Right atrium auricular region (tissue), 2 donors: ENCODE results near the gene DLG2. TPM values are rescaled to one million over a fixed set of nuclear protein-coding genes. Genes with fewer than 3 reads are reported as not detected.

Experiments used
- DNase-seq: peaks from one replicate; pipeline ENCODE4 v3.0.0-alpha.2; 2019; ENCODE audit warnings: low spot score
- H3K27ac ChIP-seq, 2 donors: fragments of 200-600 bp; sonication (generic); 1 replicate in 1 of 2; 2 replicates in 1 of 2; pipeline ENCODE4 v1.5.1; 2016 to 2019
- H3K27me3 ChIP-seq, 2 donors: fragments of 200-600 bp; sonication (generic); one replicate each; pipeline versions ENCODE4 v1.5.1 to v1.6.0; 2017 to 2019
- H3K36me3 ChIP-seq: fragments of 200-600 bp; sonication (generic); one replicate; pipeline ENCODE4 v1.5.1; 2016
- H3K4me1 ChIP-seq, 2 donors: fragments of 200-600 bp; sonication (generic); one replicate each; pipeline versions ENCODE4 v1.5.1 to v1.6.0; 2017 to 2019
- H3K4me3 ChIP-seq, 2 donors: fragments of 200-600 bp; sonication (generic); 1 replicate in 1 of 2; 2 replicates in 1 of 2; pipeline ENCODE4 v1.5.1; 2017 to 2019; ENCODE audit warnings: mild to moderate bottlenecking in 1 of 2, moderate library complexity in 1 of 2
- H3K9me3 ChIP-seq, 2 donors: fragments of 200-600 bp; sonication (generic); one replicate each; pipeline ENCODE4 v1.5.1; 2019
- CTCF ChIP-seq, 2 donors: fragments of 200-600 bp; sonication (generic); IDR thresholded peaks; one replicate each; pipeline ENCODE4 v1.5.1; 2019; ENCODE audit warnings: antibody characterized with exemption in 2 of 2
- total RNA-seq, 2 donors: library from RNA; depleted of rRNA; stranded (reverse); fragments of >200 nt; gene quantifications; one replicate each; pipeline ENCODE4 v1.1.0, GENCODE V29; 2016

DLG2 gene
- total RNA-seq, 2 donors from 2014 or later: 6.6 to 6.7 TPM

GRCh38 chr11:85105868-85106267, 521.3 kb downstream of the DLG2 start:
- Histone ChIP-seq H3K4me3 (no peak overlapping the region), H3K27ac (no peak overlapping the region), H3K9me3 (peaks cover 0 to 10% of the 10 kb centered on the region in 2 donors), H3K27me3 (no peaks in the 10 kb centered on the region), H3K36me3 (no peaks in the 10 kb centered on the region), H3K4me1 (no peaks in the 10 kb centered on the region)
- DNase-seq: no peak
- TF ChIP-seq CTCF (IDR thresholded peaks at IDR 0.05): no peak

DNA sequence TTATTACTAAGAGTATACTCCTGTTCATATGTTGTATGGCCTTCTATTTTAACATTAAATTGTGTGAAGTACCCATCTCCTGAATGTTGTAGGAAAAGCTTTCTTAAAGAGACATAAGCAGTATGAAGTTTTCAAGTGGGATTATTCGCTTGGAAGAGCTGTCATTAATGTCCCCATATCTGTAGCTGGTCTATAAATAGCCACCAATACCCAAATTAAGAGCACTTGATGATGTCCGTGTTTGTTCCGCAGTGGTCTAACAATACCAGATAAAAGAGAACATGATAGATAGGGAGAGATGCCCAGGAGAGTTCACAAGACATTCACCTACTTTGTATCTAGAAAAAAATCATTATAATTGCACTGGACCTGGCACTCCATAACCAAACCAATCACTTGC, 527.6 kb downstream of the DLG2 start:
- no peaks in the 10 kb centered on the region for H3K27me3 ChIP-seq
- peak overlapping the region in 1 of 2 donors; percentile 37 for H3K27ac ChIP-seq
- H3K4me3 ChIP-seq: no peak overlapping the region
- H3K36me3 ChIP-seq: no peaks in the 10 kb centered on the region
- H3K4me1 ChIP-seq: no peaks in the 10 kb centered on the region
- no peak for TF ChIP-seq CTCF (IDR thresholded peaks at IDR 0.05)
- H3K9me3 ChIP-seq: peaks cover 0 to 10% of the 10 kb centered on the region in 2 donors
- DNase-seq: no peak

- TF ChIP-seq CTCF (IDR thresholded peaks at IDR 0.05): no peak
- H3K4me3 ChIP-seq: no peak overlapping the region
- no peaks in the 10 kb centered on the region for H3K4me1 ChIP-seq
- H3K27me3 ChIP-seq: no peaks in the 10 kb centered on the region
- H3K9me3 ChIP-seq: peaks cover 0 to 9% of the 10 kb centered on the region in 2 donors
- H3K27ac ChIP-seq: peak overlapping the region in 1 of 2 donors; percentile 37
- H3K36me3 ChIP-seq: no peaks in the 10 kb centered on the region
- no peak for DNase-seq
Measured at GRCh38 chr11:85098996-85099395, 528.1 kb downstream of the DLG2 start.

- H3K4me1 ChIP-seq: no peaks in the 10 kb centered on the region
- no peak overlapping the region for H3K4me3 ChIP-seq
- no peak for TF ChIP-seq CTCF (IDR thresholded peaks at IDR 0.05)
Measured at GRCh38 chr11:85096939-85097338, 530.2 kb downstream of the DLG2 start.

GRCh38 chr11:85095239-85095638, 531.9 kb downstream of the DLG2 start:
- Histone ChIP-seq H3K9me3 (no peaks in the 10 kb centered on the region), H3K27ac (no peak overlapping the region), H3K4me1 (no peaks in the 10 kb centered on the region), H3K36me3 (no peaks in the 10 kb centered on the region), H3K4me3 (no peak overlapping the region), H3K27me3 (no peaks in the 10 kb centered on the region)
- no peak for TF ChIP-seq CTCF (IDR thresholded peaks at IDR 0.05)
- no peak for DNase-seq

More at GRCh38 chr11:85096939-85097338, 530.2 kb downstream of the DLG2 start:
- Histone ChIP-seq H3K36me3 (no peaks in the 10 kb centered on the region), H3K9me3 (no peaks in the 10 kb centered on the region), H3K27ac (no peak overlapping the region), H3K27me3 (no peaks in the 10 kb centered on the region)
- DNase-seq: no peak

DNA sequence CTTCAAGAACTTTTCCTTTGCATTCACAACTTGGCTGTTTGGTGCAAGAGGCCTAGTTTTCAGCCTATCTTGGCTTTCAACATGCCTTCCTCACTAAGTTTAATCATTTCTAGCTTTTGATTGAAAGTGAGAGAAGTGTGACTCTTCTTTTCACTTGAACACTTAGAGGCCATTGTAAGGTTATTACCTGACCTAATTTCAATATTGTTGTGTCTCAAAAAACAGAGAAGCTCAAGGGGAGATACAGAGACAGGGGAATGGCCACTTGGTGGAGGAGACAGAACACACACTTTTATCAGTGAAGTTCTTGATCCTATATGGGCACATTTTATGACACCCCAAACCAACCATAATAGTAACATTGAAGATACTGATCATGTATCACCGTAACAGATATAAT, 532.3 kb downstream of the DLG2 start:
- no peak for TF ChIP-seq CTCF (IDR thresholded peaks at IDR 0.05)

More for the DNA sequence above, 532.3 kb downstream of the DLG2 start:
- H3K36me3 ChIP-seq: no peaks in the 10 kb centered on the region
- no peaks in the 10 kb centered on the region for H3K9me3 ChIP-seq
- H3K4me1 ChIP-seq: no peaks in the 10 kb centered on the region
- no peaks in the 10 kb centered on the region for H3K27me3 ChIP-seq
- H3K27ac ChIP-seq: no peak overlapping the region
- H3K4me3 ChIP-seq: no peak overlapping the region
- no peak for DNase-seq
